HL-60 (cell line): ENCODE results near the gene FAM177B.

Experiments
- DNase-seq, 2 experiments: peaks; one replicate each; pipeline ENCODE4 v3.0.0-alpha.2; 2010 to 2020; ENCODE audit warnings: low read depth in 1 of 2, low spot score in 1 of 2
- H3K27ac ChIP-seq: fragments of 250-450 bp; sonication (Bioruptor Pico); replicated peaks from 2 replicates; pipeline ENCODE4 v1.5.1; 2020; ENCODE audit warnings: mild to moderate bottlenecking, moderate library complexity
- H3K27me3 ChIP-seq: fragments of 250-450 bp; sonication (Bioruptor Pico); 2 replicates; pipeline ENCODE4 v1.5.1; 2021; ENCODE audit warnings: mild to moderate bottlenecking, moderate library complexity; ENCODE audit not compliant: insufficient read depth, poor library complexity, severe bottlenecking
- H3K4me3 ChIP-seq: replicated peaks from 2 replicates; pipeline ENCODE4 v1.5.1; 2011; ENCODE audit warnings: mild to moderate bottlenecking, control low read depth, low read length; ENCODE audit not compliant: insufficient read depth
- GABPA ChIP-seq: IDR thresholded peaks from 2 replicates; pipeline ENCODE4 v1.6.1; 2012; ENCODE audit warnings: low read depth
- POLR2AphosphoS5 ChIP-seq: IDR thresholded peaks from 2 replicates; pipeline ENCODE4 v1.6.1; 2012; ENCODE audit warnings: low read depth
- SPI1 ChIP-seq: IDR thresholded peaks from 2 replicates; pipeline ENCODE4 v1.6.1; 2012; ENCODE audit warnings: low read depth, mild to moderate bottlenecking, borderline replicate concordance
- TF ChIP-seq, protein P1 (sequence below): IDR thresholded peaks from one replicate; pipeline ENCODE4 v1.5.1; 2011; ENCODE audit warnings: low read length, control low read depth, inconsistent platforms; ENCODE audit not compliant: insufficient read depth
- TF ChIP-seq, protein P2 (sequence below): IDR thresholded peaks from 2 replicates; pipeline ENCODE4 v1.6.1; 2012; ENCODE audit warnings: low read depth; ENCODE audit not compliant: insufficient replicate concordance

FAM177B gene

DNA sequence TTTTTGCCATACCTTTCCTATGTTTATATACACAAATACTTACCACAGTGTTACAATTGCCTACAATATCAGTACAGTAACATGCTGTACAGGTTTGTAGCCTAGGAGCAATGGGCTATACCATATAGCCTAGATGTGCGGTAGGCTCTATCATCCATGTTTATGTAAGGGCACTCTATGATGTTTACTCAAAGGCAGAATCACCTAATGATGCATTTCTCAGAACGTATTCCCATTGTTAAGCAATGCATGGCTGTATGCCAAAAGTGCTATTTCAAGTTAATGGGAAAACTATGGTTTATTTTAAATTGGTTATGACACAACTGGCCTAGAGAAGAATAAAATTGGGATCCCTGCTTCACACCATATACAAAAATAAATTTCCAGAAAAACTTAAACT is 41.0 kb downstream of the FAM177B start:
- H3K27ac ChIP-seq: no peak overlapping the region
- DNase-seq: no peak
- H3K4me3 ChIP-seq: no peak overlapping the region
- TF ChIP-seq, protein P1, sequence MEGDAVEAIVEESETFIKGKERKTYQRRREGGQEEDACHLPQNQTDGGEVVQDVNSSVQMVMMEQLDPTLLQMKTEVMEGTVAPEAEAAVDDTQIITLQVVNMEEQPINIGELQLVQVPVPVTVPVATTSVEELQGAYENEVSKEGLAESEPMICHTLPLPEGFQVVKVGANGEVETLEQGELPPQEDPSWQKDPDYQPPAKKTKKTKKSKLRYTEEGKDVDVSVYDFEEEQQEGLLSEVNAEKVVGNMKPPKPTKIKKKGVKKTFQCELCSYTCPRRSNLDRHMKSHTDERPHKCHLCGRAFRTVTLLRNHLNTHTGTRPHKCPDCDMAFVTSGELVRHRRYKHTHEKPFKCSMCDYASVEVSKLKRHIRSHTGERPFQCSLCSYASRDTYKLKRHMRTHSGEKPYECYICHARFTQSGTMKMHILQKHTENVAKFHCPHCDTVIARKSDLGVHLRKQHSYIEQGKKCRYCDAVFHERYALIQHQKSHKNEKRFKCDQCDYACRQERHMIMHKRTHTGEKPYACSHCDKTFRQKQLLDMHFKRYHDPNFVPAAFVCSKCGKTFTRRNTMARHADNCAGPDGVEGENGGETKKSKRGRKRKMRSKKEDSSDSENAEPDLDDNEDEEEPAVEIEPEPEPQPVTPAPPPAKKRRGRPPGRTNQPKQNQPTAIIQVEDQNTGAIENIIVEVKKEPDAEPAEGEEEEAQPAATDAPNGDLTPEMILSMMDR: no peak
- no peak for TF ChIP-seq GABPA
- TF ChIP-seq, protein P2, sequence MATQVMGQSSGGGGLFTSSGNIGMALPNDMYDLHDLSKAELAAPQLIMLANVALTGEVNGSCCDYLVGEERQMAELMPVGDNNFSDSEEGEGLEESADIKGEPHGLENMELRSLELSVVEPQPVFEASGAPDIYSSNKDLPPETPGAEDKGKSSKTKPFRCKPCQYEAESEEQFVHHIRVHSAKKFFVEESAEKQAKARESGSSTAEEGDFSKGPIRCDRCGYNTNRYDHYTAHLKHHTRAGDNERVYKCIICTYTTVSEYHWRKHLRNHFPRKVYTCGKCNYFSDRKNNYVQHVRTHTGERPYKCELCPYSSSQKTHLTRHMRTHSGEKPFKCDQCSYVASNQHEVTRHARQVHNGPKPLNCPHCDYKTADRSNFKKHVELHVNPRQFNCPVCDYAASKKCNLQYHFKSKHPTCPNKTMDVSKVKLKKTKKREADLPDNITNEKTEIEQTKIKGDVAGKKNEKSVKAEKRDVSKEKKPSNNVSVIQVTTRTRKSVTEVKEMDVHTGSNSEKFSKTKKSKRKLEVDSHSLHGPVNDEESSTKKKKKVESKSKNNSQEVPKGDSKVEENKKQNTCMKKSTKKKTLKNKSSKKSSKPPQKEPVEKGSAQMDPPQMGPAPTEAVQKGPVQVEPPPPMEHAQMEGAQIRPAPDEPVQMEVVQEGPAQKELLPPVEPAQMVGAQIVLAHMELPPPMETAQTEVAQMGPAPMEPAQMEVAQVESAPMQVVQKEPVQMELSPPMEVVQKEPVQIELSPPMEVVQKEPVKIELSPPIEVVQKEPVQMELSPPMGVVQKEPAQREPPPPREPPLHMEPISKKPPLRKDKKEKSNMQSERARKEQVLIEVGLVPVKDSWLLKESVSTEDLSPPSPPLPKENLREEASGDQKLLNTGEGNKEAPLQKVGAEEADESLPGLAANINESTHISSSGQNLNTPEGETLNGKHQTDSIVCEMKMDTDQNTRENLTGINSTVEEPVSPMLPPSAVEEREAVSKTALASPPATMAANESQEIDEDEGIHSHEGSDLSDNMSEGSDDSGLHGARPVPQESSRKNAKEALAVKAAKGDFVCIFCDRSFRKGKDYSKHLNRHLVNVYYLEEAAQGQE: no peak
- TF ChIP-seq SPI1: no peak
- TF ChIP-seq POLR2AphosphoS5: no peak
- H3K27me3 ChIP-seq: no peaks in the 10 kb centered on the region

DNA sequence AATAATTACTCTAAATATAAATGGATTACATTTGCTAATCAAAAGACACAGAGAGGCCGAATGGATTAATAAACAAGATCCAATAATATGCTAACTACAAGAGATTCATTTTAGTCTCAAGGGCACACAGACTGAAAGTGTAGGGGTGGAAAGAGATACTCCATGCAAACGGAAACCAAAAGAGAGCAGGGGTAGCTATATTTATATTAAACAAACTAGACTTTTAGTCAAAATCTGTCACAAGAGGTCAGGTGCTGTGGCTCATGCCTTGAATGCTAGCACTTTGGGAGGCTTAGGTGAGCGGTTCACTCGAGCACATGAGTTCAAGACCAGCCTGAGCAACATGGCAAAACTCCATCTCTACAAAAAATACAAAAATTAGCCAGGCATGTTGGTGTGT is 44.2 kb downstream of the FAM177B start:
- peaks cover 6% of the 10 kb centered on the region for H3K27me3 ChIP-seq
- no peak overlapping the region for H3K4me3 ChIP-seq
- H3K27ac ChIP-seq: no peak overlapping the region
- TF ChIP-seq, protein P1: no peak
- no peak for TF ChIP-seq POLR2AphosphoS5
- TF ChIP-seq SPI1: no peak
- no peak for TF ChIP-seq GABPA
- DNase-seq: no peak

DNA sequence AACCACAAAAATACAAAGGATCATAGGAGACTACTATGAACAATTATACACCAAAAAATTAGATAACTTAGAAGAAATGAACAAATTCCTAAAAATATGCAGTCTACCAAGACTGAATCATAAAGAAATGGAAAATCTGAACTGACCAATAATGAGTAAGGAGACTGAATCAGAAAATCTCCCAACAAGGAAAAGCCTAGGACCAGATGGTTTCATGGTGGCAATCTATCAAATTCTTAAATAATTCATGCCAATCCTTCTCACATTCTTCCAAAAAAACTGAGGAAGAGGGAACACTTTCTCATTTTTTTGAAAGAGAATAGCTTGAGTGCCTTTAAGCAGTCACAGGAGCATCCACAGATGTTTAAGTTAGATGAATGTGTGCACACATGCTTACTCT is 46.0 kb downstream of the FAM177B start:
- Histone ChIP-seq H3K27me3 (peaks cover 6% of the 10 kb centered on the region), H3K4me3 (no peak overlapping the region), H3K27ac (no peak overlapping the region)
- no peak for DNase-seq
- TF ChIP-seq SPI1 (no peak), POLR2AphosphoS5 (no peak), GABPA (no peak)
- TF ChIP-seq, protein P1: no peak
- TF ChIP-seq, protein P2: no peak

DNA sequence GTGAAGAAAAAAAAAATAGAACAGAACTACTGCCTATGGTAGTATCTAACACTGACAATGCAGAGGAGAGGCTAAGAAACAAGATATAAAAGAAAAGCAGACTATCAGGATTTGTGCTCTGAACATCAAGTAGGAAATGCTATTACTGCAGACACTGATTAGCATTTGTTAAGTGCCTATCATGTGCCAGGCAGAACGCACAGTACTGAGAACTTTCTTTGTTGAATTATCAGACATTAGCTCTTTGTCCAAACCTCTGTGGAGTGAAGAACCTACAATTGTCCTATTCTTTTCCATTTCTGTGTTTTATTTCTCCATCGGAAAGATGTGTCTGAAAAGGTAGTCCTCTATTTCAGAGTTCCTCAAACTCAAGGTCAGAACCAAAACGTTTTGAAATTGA is 47.4 kb downstream of the FAM177B start:
- Histone ChIP-seq H3K4me3 (no peak overlapping the region), H3K27me3 (peaks cover 6% of the 10 kb centered on the region), H3K27ac (no peak overlapping the region)
- TF ChIP-seq, protein P2: no peak
- TF ChIP-seq GABPA (no peak), POLR2AphosphoS5 (no peak), SPI1 (no peak)
- TF ChIP-seq, protein P1: no peak
- no peak for DNase-seq
